HEK293T (cell line): Measurements from ENCODE around the gene CACNG3.

Experiments
- FOXA1 ChIP-seq: fragments of 450-650 bp; IDR thresholded peaks from 2 replicates; pipeline ENCODE4 v1.6.1; 2016; ENCODE audit warnings: mild to moderate bottlenecking
- SP1 ChIP-seq: fragments of 450-650 bp; IDR thresholded peaks from 2 replicates; pipeline ENCODE4 v1.6.1; 2017

DNA sequence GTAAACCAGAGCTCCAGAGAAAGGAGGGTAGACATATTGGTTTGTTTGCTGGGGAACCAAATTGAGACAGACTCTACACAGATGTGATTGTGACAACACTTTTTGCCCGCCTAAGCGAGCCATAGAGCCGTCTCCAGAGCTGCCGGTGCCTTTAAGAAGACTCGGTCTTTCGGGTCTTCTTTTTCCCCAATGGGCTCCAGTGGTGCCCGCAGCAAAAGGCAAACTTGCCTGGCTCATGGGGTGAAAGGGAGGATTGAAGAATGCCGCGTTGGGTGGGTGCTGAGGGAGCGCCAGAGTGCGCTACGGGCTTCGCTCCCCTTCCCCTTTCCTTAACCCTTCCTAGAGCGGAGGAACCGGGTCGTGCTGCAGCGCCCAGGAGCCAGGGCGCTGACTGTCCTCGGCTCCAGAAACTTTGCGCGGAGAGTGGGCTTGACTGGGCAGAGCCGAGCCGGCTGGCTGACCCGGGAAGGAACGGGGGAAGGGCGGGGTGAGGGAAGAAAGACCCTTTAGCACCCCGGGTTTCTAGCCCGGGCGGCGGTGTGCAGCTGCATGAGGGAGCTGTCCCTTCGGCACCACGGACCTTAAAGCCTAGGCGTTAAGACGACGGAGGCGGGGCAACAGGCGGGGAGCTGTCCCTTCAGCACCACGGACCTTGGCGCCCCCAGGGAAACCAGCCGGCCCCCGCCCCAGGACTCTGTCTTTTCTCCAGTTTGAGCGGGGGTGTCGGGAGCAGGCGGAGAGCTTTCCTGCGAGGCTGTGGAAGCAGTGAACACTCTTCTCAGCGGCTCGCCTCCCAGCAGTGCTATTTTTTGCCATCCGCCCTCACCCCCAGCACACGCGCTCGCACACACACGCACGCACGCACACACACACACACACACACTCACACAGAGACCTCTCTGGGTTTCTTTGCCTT, at the start of gene CACNG3:
- TF ChIP-seq FOXA1, result no peak
- no peak for TF ChIP-seq SP1
